ENCODE results near the gene SND1.

GRCh38 chr7:127781081-127781480, 129.1 kb downstream of the SND1 start:
- TF ChIP-seq POLR2A (IDR thresholded peaks at IDR 0.05; ENCODE audit: low read length) = no peak
- no peak for TF ChIP-seq GATA1 (IDR thresholded peaks at IDR 0.05; ENCODE audit: low read depth, low read length)

Data from erythroblast (primary cell).